GM21381 (cell line): ENCODE results near the gene TBC1D10A.

ENCODE experiments used
- ATAC-seq: cut with Tn5 transposase; IDR thresholded peaks from one replicate; pipeline ENCODE4 v1.9.1; 2021; ENCODE audit warnings: mild to moderate bottlenecking, moderate library complexity; ENCODE audit not compliant: unreplicated experiment

The TBC1D10A gene

GRCh38 chr22:30321461-30321860 is 5.3 kb downstream of the TBC1D10A start:
- ATAC-seq: no peak

GRCh38 chr22:30320021-30320556 is 6.7 kb downstream of the TBC1D10A start:
- no peak for ATAC-seq

- ATAC-seq: no peak
Observed at GRCh38 chr22:30318799-30319419, 7.8 kb downstream of the TBC1D10A start.

GRCh38 chr22:30317778-30318177 is 9.0 kb downstream of the TBC1D10A start:
- ATAC-seq: no peak

GRCh38 chr22:30315962-30316576 is 10.7 kb downstream of the TBC1D10A start:
- ATAC-seq: no peak

- ATAC-seq: no peak
Observed at GRCh38 chr22:30314915-30315314, 11.8 kb downstream of the TBC1D10A start.

GRCh38 chr22:30313527-30314363 is 13.0 kb downstream of the TBC1D10A start:
- ATAC-seq: no peak

- no peak for ATAC-seq
Observed at GRCh38 chr22:30312053-30312452, 14.7 kb downstream of the TBC1D10A start.

GRCh38 chr22:30310881-30311771 is 15.6 kb downstream of the TBC1D10A start:
- ATAC-seq: no peak

- ATAC-seq: no peak
Observed at GRCh38 chr22:30309951-30310741, 16.6 kb downstream of the TBC1D10A start.

- no peak for ATAC-seq
Observed at GRCh38 chr22:30308518-30309230, 18.1 kb downstream of the TBC1D10A start.

GRCh38 chr22:30308093-30308492 is 18.6 kb downstream of the TBC1D10A start:
- no peak for ATAC-seq

- no peak for ATAC-seq
Observed at GRCh38 chr22:30307041-30307574, 19.6 kb downstream of the TBC1D10A start.

- no peak for ATAC-seq
Observed at GRCh38 chr22:30306627-30307011, 20.1 kb downstream of the TBC1D10A start.

- no peak for ATAC-seq
Observed at GRCh38 chr22:30305906-30306626, 20.7 kb downstream of the TBC1D10A start.

- ATAC-seq: peak; percentile 30
Observed at GRCh38 chr22:30305519-30305905, 21.2 kb downstream of the TBC1D10A start.

GRCh38 chr22:30304495-30305244 is 22.1 kb downstream of the TBC1D10A start:
- ATAC-seq: no peak

GRCh38 chr22:30302810-30303138 is 24.0 kb downstream of the TBC1D10A start:
- no peak for ATAC-seq
